ENCODE results near the gene PTGIR.

GRCh38 chr19:46599716-46600373 lies 25.0 kb downstream of the PTGIR start:
- TF ChIP-seq CTCF (conservative IDR thresholded peaks at IDR 0.05; ENCODE audit: low read length) (no peak), EZH2phosphoT487 (IDR thresholded peaks at IDR 0.05; ENCODE audit: borderline replicate concordance) (no peak)
